ENCODE data around the gene SLC5A5. TPM values are rescaled to one million over a fixed set of nuclear protein-coding genes. Genes with fewer than 3 reads are reported as not detected.

The SLC5A5 gene
- total and polyA plus RNA-seq, 10 of the 15 experiments (the other 5 are each of a cell fraction or from before 2014, with no cell fraction given) = 0.02 to 0.08 (median 0.05) TPM; not detected in 3

GRCh38 chr19:17872251-17873001 lies 681 bp downstream of the SLC5A5 start:
- TF ChIP-seq ZNF622 (IDR thresholded peaks at IDR 0.05) = no peak
- TF ChIP-seq PRDM15 (CRISPR knock-in tag; IDR thresholded peaks at IDR 0.05) = no peak
- no peak for TF ChIP-seq HDAC6 (IDR thresholded peaks at IDR 0.05; ENCODE audit: unreplicated experiment)
- TF ChIP-seq RBBP5 (conservative IDR thresholded peaks at IDR 0.05) = no peak
- TF ChIP-seq CEBPZ (IDR thresholded peaks at IDR 0.05; ENCODE audit: low read depth, low read length) = no peak
- in situ Hi-C loops (cut with MboI) (no loop called here), intact Hi-C loops (cut with micrococcal nuclease; ENCODE audit: unreplicated experiment) (loop anchor here (5.0 kb wide), 1 partner anchor 125 kb away; no protein-coding TSS in a partner anchor)
- Histone ChIP-seq H4K20me1 (ENCODE audit: control insufficient read depth, insufficient read depth) (no peaks in the 10 kb centered on the region), H3K9me3 (replicated peaks; ENCODE audit: control insufficient read depth, insufficient read depth, low read length) (no peaks in the 10 kb centered on the region), H3K27me3 (replicated peaks in 1 of 2; ENCODE audit: control insufficient read depth in 2 of 2, insufficient read depth in 2 of 2, low read length in 1 of 2) (peaks cover 3 to 4% of the 10 kb centered on the region in 2 experiments; a peak in 3 of 4 replicates), H3K9ac (ENCODE audit: control insufficient read depth, insufficient read depth, low read length) (no peak overlapping the region), H2AFZ (ENCODE audit: control insufficient read depth, low read depth, low read length) (peak overlapping the region; percentile 34), H3K79me2 (ENCODE audit: control insufficient read depth, insufficient read depth, low read length) (no peaks in the 10 kb centered on the region), H3K27ac (ENCODE audit: control insufficient read depth, insufficient read depth) (no peak overlapping the region), H3K4me1 (ENCODE audit: control insufficient read depth, insufficient read depth, low read length) (peaks cover 3% of the 10 kb centered on the region; the same call in 1 of the 2 replicates), H3K4me3 (no peak overlapping the region), H3K4me2 (ENCODE audit: control insufficient read depth, insufficient read depth) (no peak overlapping the region), H3K36me3 (ENCODE audit: control insufficient read depth in 2 of 2, insufficient read depth in 2 of 2, low read length in 1 of 2) (no peaks in the 10 kb centered on the region)
- SMC1A ChIA-PET (ENCODE audit: uncharacterized antibody, unreplicated experiment) = interaction anchor here (1.3 kb wide), 1 partner anchor 66 kb away, joined by 5 read pairs; no protein-coding TSS in a partner anchor
- WGBS (ENCODE audit: insufficient coverage, insufficient replicate concordance, low lambda C conversion rate, missing lambda C conversion rate) = 20% methylated on average over 61 of the region's 61 CpGs
- BruUV-seq (replicated peaks) = no TSS peak
- FAIRE-seq (no peak), DNase-seq (ENCODE audit: low read depth, low spot score) (no peak), ATAC-seq (no peak; the same call in 1 of the 3 replicates)
- POLR2A ChIA-PET = interaction anchor here (0.6 kb wide), 1 partner anchor 59 kb away, joined by 4 read pairs; no protein-coding TSS in a partner anchor
- RAD21 ChIA-PET (ENCODE audit: unreplicated experiment) = interaction anchor here (1.5 to 3.0 kb wide), 2 partner anchors 60 to 123 kb away, joined by 4 to 33 read pairs; partner anchors contain the start of gene CCDC124
- CTCF ChIA-PET = interaction anchor here (1.2 to 3.0 kb wide), 2 partner anchors 60 to 66 kb away, joined by 5 to 36 read pairs; partner anchors contain the start of gene CCDC124
